Measurements from ENCODE around the gene VPS54. TPM values are rescaled to one million over a fixed set of nuclear protein-coding genes. Genes with fewer than 3 reads are reported as not detected.

Gene VPS54
- total RNA-seq, 1 experiment from 2014 or later = 27.8 TPM

DNA sequence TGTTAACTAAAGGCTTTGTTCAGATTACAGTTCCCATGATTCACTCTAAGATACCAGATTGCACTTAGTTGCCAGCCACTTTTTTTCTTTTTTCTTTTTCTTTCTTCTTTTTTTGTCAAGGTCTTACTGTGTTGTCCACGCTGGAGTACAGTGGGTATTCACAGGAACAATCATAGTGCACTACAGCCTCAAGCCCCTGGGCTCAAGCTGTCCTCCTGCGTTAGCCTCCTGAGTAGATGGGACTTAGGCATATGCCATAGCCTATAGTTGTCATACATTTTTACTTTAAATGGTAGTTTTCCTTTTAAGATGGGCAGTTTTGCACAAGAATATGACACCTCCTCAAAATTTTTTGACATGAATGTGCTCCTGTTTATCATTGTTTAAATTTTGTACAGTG is 175.4 kb downstream of the VPS54 start:
- DNase-seq (ENCODE audit: low read depth) = no peak

GRCh38 chr2:63843093-63843492 is 176.1 kb downstream of the VPS54 start:
- no peak for DNase-seq (ENCODE audit: low read depth)

DNA sequence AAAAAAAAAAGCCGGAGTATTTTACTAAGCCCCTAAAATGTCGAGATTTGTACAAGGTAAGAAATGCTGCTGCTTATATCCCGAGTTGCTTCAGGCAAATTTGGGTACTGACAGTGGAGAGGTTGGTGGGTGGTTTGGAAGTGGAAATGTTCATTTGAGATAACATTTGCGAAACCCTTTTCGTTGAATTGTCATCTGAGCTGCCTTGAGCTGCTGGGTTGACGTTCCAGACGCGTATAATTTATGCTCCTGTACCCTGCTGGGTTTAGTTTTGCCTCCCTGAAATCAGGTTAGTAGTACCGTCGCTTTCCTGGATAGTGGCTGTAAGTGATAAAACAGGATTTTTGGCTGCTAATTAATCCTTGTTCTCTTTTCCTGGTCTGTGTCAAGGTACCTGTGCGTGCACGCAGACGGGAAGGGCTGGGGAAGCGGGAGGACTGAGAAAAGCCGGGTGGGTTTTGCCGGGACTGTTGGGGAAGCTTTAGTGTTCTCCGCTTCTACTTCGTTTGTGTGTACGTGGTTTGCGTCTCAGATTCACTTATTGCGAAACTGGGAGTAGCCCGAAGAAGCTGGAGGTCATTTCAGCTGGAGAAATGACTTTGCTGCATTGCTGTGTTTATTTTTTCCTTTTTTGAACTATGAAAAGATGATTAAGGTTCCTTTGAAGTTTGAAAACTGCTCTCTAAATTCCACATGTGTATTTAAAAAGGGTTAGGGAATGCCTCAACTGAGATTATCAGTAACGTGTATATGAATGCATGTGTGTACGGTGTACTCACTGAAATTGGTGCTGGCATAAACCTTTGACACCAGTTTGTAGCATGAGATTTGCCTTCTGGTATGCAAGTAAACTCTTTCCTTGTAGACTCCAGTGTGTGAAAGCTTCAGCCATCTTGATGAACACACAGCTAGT is 176.8 kb downstream of the VPS54 start:
- DNase-seq (ENCODE audit: low read depth) = peak; percentile 70

Other genes with a start within 250 kb of the VPS54 start
- 243 and 267 TPM in 2 replicates for gene UGP2, start 177.5 kb downstream of the VPS54 start, total RNA-seq (2014; rRNA removed; shearing (Covaris generic))
- gene PELI1, start 125.0 kb upstream of the VPS54 start, total RNA-seq (2014; rRNA removed; shearing (Covaris generic)) = 4.6 and 6.2 TPM in 2 replicates